Endothelial cell of hepatic sinusoid (primary cell): ENCODE measurements around the gene PPM1M.

Source experiments
- in situ Hi-C: cut with HindIII; loops from 2 replicates; pipeline ENCODE4 v1.10.0; 2017; ENCODE audit warnings: low sequenced_read_pairs

The PPM1M gene

GRCh38 chr3:52292247-52293065 lies 46.9 kb downstream of the PPM1M start:
- in situ Hi-C loops: no loop called here

DNA sequence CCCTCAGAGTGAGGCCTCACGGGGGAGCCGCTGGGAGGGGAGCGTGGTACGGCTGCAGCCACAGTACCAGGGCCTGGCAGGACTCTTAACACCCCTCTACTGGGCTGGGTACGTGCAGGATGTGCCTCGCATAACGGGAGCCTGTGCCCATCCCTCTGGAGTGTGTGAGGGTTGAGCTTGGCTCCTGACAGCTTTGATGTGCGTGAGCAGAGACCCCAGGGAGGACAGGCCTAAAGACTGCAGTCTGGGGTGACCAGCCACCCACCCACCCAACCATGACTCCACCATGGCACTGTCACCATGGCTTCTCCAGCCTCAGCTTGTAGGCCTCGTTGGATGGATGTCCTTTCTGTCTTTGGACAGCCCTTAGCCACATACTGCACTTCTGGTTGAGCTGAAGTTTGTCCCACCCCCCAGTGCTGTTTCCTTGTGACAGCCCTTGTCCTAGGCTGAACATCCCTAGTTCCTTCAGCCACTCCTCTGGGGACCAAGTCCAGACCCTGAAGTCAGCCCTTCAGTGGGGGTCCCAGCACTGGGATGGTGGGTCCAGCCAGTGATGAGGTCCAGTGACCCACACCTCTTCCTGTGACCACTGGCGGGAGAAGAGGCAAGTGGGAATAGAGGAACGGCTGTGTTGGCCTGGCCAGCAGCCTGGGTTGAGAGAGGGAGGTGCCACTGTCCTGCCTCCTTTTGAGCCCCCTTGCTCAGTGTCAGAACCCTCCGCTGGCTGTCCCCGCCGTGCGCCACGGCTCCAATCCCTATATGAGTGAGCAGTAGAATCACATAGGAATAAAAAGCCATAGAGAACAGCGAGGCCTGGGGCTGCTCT lies 48.1 kb downstream of the PPM1M start:
- in situ Hi-C loops: no loop called here

GRCh38 chr3:52294320-52295150 lies 49.0 kb downstream of the PPM1M start:
- in situ Hi-C loops: no loop called here

DNA sequence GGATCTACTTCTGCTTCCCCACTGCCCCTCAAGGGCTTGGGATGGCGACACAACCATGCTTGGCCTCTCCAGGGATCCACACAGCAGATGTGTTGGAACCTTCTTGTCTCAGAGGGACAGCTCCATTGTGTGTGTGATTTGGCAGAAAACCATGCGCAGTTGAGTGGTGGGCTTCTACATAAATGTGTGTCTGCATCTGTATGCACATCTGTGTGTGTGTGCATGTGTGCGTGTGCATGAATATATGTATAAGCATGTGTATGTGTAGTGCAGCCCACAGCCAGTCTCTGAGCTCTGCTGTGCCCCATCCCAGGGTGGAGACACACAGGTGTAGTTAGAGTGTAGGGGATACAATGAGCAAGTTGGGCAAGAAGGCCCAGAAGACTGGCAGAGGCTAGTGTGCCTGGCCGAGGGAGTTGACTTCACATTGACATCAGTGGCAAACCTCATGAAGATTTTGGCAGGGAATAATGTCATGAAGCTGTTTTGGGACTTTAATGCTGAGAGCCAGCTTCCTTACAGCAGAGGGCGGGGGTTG lies 50.2 kb downstream of the PPM1M start:
- in situ Hi-C loops: no loop called here

DNA sequence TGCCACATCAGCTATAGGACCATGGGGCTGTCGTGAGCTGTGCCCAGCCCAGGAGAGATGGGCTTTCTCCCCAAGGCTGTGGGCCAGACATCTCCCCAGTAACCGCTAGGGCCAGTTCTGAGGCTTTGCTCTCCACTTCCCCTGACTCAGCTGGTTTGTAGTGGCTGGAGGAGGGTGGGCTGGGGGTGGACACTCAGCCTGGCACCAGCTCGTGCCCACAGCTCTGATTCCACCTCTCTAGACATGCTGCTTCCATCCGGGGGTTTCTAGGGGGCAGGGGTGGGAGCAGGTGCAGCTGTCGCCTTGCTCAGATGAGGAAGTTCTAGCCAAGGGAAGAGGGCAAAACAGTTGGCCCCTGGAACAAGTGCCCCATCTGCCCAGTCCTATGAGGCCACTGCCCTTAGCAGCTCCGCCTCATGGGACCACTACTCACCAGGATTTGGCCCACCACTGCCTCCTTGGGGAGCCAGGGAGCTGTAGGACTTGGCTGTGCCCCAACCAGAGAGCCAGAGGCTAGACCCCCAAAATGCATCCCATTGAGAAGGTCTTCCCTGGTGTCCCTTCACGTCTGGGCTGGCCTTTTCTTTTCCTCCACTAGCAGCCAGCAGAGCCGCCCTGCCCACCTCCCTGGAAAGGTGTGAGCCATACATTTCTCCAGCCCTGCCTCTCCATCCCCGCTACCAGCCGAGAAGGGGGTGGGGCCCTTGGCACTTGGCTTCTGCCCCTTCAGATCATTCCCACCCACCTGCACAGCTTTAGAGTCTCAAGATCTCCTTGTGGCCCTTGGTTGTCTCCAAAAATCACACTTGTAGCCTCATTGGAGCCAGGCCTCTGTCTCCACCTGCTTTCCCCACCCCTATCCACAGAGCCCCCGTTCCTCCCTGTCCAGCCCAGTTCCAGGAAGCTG lies 51.9 kb downstream of the PPM1M start:
- in situ Hi-C loops: no loop called here

- in situ Hi-C loops: no loop called here
Measured at GRCh38 chr3:52298149-52299098, 52.9 kb downstream of the PPM1M start.

DNA sequence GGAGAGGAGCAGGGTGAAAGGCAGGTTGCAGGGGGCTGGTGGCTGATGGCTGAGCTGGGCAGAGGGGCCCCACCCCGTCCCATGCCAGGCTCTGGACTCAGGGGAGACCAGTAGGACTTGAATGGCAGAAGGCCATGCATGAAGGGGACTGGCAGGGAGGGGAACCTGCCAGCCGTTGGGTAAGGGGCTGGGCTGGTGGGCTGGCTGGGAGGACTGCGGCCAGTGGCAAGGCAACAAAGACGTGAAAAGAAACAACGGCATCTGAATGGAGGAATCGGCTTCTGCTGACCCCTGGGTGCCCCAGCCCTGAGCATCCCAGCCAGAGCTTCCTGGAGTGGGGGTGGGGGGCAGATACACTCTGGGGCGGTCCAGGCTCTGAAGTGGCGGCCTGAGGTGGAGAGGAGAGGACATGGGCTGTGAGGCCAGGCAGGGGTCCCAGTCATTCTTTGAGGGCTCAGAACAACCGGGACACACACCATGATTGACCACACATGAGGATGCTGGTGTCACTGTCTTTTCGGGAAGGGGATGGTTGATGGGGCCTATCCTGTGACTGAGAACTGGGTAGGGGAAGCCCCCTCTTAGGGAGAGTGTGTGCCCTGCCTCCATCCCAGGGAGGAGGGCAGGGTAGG lies 53.8 kb downstream of the PPM1M start:
- in situ Hi-C loops: no loop called here
